Stomach (tissue), 4 donors: ENCODE measurements around the gene APOL4.

Experiments
- EP300 ChIP-seq: sonication (generic); formaldehyde crosslinking; IDR thresholded peaks from one replicate; pipeline ENCODE4 v1.6.1; 2017; ENCODE audit warnings: antibody characterized with exemption
- POLR2A ChIP-seq, 4 donors: fragments of 450-650 bp; IDR thresholded peaks; one replicate each; pipeline ENCODE4 v1.6.1; 2016; ENCODE audit warnings: antibody characterized with exemption in 4 of 4, control low read depth in 2 of 4, mild to moderate bottlenecking in 1 of 4, moderate library complexity in 1 of 4
- TF ChIP-seq, protein P1 (sequence below), 7 experiments: fragments of 450-650 bp in 4 of 7; fragments of 200-600 bp in 3 of 7; sonication (generic) in 3 of 7; IDR thresholded peaks; one replicate each; pipeline ENCODE4 v1.5.1; 2016 to 2019; ENCODE audit warnings: antibody characterized with exemption in 7 of 7, control low read depth in 2 of 7, mild to moderate bottlenecking in 1 of 7

DNA sequence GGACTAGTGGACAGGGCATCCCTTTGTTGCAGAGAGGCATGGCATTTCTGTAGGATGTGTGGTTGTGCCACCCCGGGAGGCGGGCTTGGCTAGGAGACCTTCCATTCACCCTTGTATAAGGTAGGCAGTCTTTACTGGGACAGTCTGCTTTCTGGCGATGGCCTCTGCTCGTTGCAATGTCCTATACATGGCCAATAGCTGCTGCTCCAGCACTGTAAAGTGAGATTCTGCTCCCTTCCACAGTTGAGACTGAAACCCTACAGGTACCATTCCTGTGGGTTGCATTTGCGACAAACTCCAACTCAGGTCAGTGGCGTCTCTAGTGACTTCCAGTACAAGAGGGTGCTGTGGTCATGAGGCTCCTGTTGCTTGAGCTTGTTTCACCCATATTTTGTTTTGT, 20.7 kb downstream of the APOL4 start:
- TF ChIP-seq, protein P1, sequence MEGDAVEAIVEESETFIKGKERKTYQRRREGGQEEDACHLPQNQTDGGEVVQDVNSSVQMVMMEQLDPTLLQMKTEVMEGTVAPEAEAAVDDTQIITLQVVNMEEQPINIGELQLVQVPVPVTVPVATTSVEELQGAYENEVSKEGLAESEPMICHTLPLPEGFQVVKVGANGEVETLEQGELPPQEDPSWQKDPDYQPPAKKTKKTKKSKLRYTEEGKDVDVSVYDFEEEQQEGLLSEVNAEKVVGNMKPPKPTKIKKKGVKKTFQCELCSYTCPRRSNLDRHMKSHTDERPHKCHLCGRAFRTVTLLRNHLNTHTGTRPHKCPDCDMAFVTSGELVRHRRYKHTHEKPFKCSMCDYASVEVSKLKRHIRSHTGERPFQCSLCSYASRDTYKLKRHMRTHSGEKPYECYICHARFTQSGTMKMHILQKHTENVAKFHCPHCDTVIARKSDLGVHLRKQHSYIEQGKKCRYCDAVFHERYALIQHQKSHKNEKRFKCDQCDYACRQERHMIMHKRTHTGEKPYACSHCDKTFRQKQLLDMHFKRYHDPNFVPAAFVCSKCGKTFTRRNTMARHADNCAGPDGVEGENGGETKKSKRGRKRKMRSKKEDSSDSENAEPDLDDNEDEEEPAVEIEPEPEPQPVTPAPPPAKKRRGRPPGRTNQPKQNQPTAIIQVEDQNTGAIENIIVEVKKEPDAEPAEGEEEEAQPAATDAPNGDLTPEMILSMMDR (IDR thresholded peaks at IDR 0.05) = no peak
- TF ChIP-seq POLR2A (IDR thresholded peaks at IDR 0.05) (no peak), EP300 (no peak)
